Measurements from ENCODE around the gene CCDC69.

Gene CCDC69

DNA sequence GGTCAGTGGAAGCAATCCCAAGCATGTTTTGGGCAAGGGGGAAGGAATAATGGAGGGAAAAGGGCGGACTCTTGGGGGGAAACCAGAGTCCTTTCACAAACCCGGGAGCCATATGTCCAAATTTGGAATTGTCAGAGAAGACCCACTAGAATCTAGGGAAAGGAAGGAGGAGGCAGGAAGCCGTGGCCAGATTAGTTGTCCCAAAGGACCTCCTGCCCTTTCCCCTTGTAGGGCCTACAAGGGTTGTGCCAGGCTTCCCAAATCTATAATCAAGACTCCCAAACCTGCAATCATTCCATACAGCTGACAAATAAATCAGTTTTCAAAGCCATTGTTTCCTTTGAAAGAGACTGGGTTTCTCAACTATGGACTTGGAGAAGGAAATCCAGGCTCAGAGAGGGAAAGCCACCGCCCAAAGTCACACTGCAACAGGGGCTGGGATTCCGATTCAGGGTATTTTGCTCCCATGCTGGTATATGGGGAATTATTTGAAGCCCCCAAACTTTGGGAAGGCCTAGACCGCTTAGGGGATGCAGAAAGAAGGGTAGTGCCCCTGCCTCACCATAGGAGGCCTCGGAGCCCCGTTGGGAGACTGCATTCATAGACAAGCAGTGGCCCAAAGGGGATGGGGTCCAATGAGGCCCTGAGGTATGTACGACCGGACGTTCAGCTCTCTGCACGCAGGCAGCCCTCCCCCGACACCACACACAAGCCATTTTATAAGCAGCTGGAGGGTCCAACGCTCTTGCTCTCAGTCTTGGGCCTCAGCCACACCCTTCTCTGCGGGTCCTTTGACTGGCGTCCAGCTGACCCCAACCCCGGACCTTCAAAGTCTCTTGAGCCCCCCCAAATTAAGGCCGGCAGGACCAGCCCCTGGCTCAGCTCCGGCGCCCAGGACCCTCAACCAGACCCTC lies 67.1 kb downstream of the CCDC69 start:
- Histone ChIP-seq H3K4me3 (ENCODE audit: low read depth in 1 of 2, low read length in 2 of 2) (peak overlapping the region; percentile 65 to 76), H3K36me3 (ENCODE audit: control insufficient read depth in 1 of 2, insufficient read depth in 2 of 2, low read length in 2 of 2) (no peaks in the 10 kb centered on the region), H3K9ac (ENCODE audit: low read depth in 1 of 2, low read length in 2 of 2) (peak overlapping the region; percentile 65 to 71), H3K4me1 (ENCODE audit: control insufficient read depth in 1 of 2, insufficient read depth in 2 of 2, low read length in 2 of 2) (peaks cover 44 to 54% of the 10 kb centered on the region in 2 donors), H3K9me3 (ENCODE audit: control insufficient read depth in 1 of 2, low read length in 2 of 2) (no peaks in the 10 kb centered on the region), H3K27ac (ENCODE audit: low read depth, low read length) (peak overlapping the region; percentile 82), H3K27me3 (ENCODE audit: control insufficient read depth in 1 of 2, insufficient read depth in 2 of 2, low read length in 2 of 2) (no peaks in the 10 kb centered on the region)

DNA sequence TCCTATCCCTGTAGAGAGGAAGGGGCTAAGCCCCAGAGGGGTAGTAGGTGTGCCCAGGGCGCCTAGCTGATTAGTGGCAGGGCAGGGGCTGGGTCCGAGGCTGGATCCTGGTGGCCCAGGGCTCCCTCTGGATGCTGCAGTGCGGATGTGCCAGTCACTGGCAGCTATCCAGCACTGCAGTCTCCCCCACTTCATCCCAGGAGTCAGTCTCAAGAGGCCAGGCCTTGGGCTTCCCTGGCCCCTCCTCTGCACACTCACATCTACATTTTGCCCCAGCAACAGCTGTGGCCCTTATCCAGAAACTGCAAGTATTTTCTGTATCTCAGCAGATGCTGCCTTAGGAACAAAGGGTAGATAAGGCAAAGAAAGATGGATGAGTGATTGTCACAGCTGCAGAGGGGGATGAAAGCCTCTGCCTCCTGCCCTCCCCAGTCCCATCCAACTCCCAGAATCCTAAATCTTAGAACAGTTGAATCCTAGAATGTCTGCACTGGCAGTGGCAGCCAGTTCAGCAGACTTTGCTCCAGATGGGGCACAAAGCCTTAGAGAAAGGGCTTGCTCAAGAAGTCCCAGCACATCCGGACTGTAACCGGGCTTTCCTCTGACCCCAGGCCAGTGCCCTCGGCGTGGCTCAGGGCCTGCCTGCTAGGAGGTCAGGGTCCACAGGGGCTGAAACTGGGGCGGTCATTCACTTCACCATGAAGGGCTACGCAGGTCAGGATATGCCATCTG lies 68.0 kb downstream of the CCDC69 start:
- Histone ChIP-seq H3K4me3 (ENCODE audit: low read depth in 1 of 2, low read length in 2 of 2) (peak overlapping the region; percentile 65 to 76), H3K9me3 (ENCODE audit: control insufficient read depth in 1 of 2, low read length in 2 of 2) (no peaks in the 10 kb centered on the region), H3K27me3 (ENCODE audit: control insufficient read depth in 1 of 2, insufficient read depth in 2 of 2, low read length in 2 of 2) (no peaks in the 10 kb centered on the region), H3K36me3 (ENCODE audit: control insufficient read depth in 1 of 2, insufficient read depth in 2 of 2, low read length in 2 of 2) (no peaks in the 10 kb centered on the region), H3K4me1 (ENCODE audit: control insufficient read depth in 1 of 2, insufficient read depth in 2 of 2, low read length in 2 of 2) (peaks cover 53 to 62% of the 10 kb centered on the region in 2 donors), H3K27ac (ENCODE audit: low read depth, low read length) (peak overlapping the region; percentile 82), H3K9ac (ENCODE audit: low read depth in 1 of 2, low read length in 2 of 2) (peak overlapping the region; percentile 65 to 71)

DNA sequence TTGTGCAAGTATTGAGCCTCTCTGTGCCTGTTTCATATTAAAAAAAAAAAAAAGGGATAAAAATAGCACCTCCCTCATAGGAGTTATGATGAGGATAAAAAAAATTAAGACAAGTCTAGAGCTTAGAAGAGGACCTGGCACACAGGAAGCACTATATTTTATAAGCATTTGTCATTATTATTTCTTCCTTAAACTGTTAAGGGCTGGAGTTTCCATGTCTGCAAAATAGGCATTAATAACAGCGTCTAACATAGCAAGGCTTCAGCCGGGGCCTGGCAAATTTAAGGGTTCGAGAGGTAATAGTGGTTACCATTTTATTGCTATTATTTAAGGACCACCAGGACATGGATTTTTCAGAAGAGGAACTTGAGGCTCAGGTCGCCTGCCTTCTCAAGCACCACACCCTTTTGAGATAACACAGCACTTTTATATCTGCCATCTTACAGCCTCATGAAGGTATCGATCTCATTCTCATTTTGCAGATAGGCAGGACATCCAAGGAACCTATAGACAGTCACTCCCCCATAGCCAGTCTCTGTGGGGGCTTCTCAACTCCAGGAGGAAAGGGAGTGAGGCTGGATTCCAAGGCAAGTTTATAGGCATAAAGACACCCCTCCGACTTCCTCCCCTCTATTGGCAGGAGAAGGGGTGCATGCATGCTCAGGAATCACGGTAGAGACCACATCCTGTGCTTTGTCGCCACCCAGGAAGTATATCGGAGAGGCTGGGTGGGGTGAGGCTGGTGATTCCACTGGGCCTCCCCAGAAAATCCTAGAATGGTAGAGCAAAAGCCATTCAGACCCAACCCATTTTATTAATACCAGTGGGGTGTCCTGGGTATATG lies 68.7 kb downstream of the CCDC69 start:
- peak overlapping the region; percentile 65 to 76 for H3K4me3 ChIP-seq (ENCODE audit: low read depth in 1 of 2, low read length in 2 of 2)
- H3K27me3 ChIP-seq (ENCODE audit: control insufficient read depth in 1 of 2, insufficient read depth in 2 of 2, low read length in 2 of 2), result no peaks in the 10 kb centered on the region
- peaks cover 61 to 70% of the 10 kb centered on the region in 2 donors for H3K4me1 ChIP-seq (ENCODE audit: control insufficient read depth in 1 of 2, insufficient read depth in 2 of 2, low read length in 2 of 2)
- no peaks in the 10 kb centered on the region for H3K36me3 ChIP-seq (ENCODE audit: control insufficient read depth in 1 of 2, insufficient read depth in 2 of 2, low read length in 2 of 2)
- peak overlapping the region; percentile 65 to 71 for H3K9ac ChIP-seq (ENCODE audit: low read depth in 1 of 2, low read length in 2 of 2)
- no peaks in the 10 kb centered on the region for H3K9me3 ChIP-seq (ENCODE audit: control insufficient read depth in 1 of 2, low read length in 2 of 2)
- peak overlapping the region; percentile 26 for H3K27ac ChIP-seq (ENCODE audit: low read depth, low read length)

DNA sequence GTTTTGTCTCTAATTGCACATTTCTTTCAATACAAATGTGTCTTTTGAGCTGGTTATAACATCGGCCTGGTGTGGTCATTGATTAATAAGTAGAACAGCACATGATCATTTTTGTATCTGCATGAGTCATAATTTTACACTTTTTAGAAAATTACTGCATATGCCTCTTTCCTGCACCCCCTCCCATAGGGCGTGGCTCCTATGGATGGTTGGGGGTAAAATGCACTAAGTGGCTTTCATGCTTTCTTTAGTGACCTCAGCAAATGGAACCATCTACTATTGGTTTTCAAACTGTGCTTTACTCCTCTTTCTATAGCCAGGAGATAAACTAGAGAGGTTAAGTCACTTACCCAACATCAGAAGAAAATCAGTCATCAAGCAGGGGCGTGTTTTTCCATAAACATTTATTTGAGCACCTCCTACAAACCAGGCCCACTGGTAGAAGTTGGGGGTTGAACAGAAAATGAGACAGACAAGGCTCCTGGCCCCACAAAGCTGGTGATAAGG lies 70.1 kb downstream of the CCDC69 start:
- no peak overlapping the region for H3K4me3 ChIP-seq (ENCODE audit: low read depth in 1 of 2, low read length in 2 of 2)
- H3K9me3 ChIP-seq (ENCODE audit: control insufficient read depth in 1 of 2, low read length in 2 of 2), result no peaks in the 10 kb centered on the region
- H3K27me3 ChIP-seq (ENCODE audit: control insufficient read depth in 1 of 2, insufficient read depth in 2 of 2, low read length in 2 of 2), result no peaks in the 10 kb centered on the region
- no peak overlapping the region for H3K9ac ChIP-seq (ENCODE audit: low read depth in 1 of 2, low read length in 2 of 2)
- peaks cover 65 to 74% of the 10 kb centered on the region in 2 donors for H3K4me1 ChIP-seq (ENCODE audit: control insufficient read depth in 1 of 2, insufficient read depth in 2 of 2, low read length in 2 of 2)
- no peak overlapping the region for H3K27ac ChIP-seq (ENCODE audit: low read depth, low read length)
- no peaks in the 10 kb centered on the region for H3K36me3 ChIP-seq (ENCODE audit: control insufficient read depth in 1 of 2, insufficient read depth in 2 of 2, low read length in 2 of 2)

DNA sequence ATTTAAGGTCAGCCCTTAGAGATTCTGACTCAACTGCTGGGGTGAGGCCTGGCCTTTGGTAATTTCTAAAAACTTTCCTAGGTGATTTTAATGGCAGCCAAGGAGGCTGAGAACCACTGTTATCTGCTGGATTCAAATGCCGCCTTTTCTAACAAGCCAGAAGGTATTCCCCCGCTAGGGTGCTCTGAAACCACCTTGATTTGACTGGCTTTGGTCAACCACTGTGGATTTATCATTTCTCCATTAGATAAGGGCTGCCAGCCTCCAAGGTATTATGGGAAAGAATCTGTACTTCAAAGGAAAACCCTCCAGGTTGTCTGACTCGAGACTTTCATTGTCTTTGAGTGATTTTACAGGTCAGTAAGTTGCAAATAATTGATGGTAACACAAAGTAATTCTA lies 70.6 kb downstream of the CCDC69 start:
- Histone ChIP-seq H3K9ac (ENCODE audit: low read depth in 1 of 2, low read length in 2 of 2) (no peak overlapping the region), H3K4me1 (ENCODE audit: control insufficient read depth in 1 of 2, insufficient read depth in 2 of 2, low read length in 2 of 2) (peaks cover 67 to 73% of the 10 kb centered on the region in 2 donors)

DNA sequence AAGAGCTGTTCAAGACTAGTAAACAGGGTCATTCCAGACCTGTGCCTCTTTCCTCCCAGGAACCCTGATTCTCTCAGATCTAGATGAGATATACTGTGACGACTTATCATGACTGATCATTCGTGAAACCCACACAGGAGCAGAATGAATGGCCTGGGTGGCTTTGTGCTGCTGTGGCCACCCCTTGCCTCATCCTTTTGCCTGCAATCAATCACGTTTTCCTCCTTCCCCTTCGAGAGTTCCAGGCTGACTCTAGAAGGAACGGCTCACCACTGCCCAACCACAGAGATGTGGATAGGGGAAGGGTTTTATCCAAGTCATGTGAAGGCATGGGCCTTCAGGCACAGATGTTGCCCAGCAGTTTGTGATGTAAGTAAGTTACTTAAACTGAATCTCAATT lies 72.1 kb downstream of the CCDC69 start:
- peaks cover 0 to 5% of the 10 kb centered on the region in 2 donors for H3K36me3 ChIP-seq (ENCODE audit: control insufficient read depth in 1 of 2, insufficient read depth in 2 of 2, low read length in 2 of 2)
- no peaks in the 10 kb centered on the region for H3K27me3 ChIP-seq (ENCODE audit: control insufficient read depth in 1 of 2, insufficient read depth in 2 of 2, low read length in 2 of 2)
- peak overlapping the region; percentile 45 for H3K27ac ChIP-seq (ENCODE audit: low read depth, low read length)
- H3K4me3 ChIP-seq (ENCODE audit: low read depth in 1 of 2, low read length in 2 of 2), result no peak overlapping the region
- H3K9me3 ChIP-seq (ENCODE audit: control insufficient read depth in 1 of 2, low read length in 2 of 2), result no peaks in the 10 kb centered on the region
- peaks cover 60 to 64% of the 10 kb centered on the region in 2 donors for H3K4me1 ChIP-seq (ENCODE audit: control insufficient read depth in 1 of 2, insufficient read depth in 2 of 2, low read length in 2 of 2)
- peak overlapping the region; percentile 18 to 39 for H3K9ac ChIP-seq (ENCODE audit: low read depth in 1 of 2, low read length in 2 of 2)

More for the DNA sequence above, 70.6 kb downstream of the CCDC69 start:
- no peak overlapping the region for H3K4me3 ChIP-seq (ENCODE audit: low read depth in 1 of 2, low read length in 2 of 2)
- no peaks in the 10 kb centered on the region for H3K9me3 ChIP-seq (ENCODE audit: control insufficient read depth in 1 of 2, low read length in 2 of 2)
- H3K27ac ChIP-seq (ENCODE audit: low read depth, low read length), result no peak overlapping the region
- no peaks in the 10 kb centered on the region for H3K36me3 ChIP-seq (ENCODE audit: control insufficient read depth in 1 of 2, insufficient read depth in 2 of 2, low read length in 2 of 2)
- H3K27me3 ChIP-seq (ENCODE audit: control insufficient read depth in 1 of 2, insufficient read depth in 2 of 2, low read length in 2 of 2), result no peaks in the 10 kb centered on the region

DNA sequence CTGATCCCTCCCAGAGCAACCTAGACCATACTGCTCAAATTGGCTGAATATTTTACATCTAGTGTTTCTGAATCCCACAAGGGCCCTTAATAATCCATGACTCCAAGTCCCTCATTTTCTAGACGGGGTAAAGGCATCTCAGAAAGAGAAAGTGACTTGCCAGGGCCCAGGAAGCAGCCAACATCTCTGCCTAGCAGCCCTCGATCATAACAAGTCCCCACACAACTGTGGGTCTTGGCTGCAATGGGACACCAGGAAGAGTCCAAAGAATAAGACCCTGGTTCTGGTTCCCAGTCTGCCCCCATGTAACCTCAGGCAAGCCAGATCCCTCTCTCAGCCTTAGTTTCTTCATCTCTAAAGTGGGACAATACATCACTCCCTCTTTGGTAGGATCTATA lies 72.6 kb downstream of the CCDC69 start:
- H3K9me3 ChIP-seq (ENCODE audit: control insufficient read depth in 1 of 2, low read length in 2 of 2), result no peaks in the 10 kb centered on the region
- H3K27me3 ChIP-seq (ENCODE audit: control insufficient read depth in 1 of 2, insufficient read depth in 2 of 2, low read length in 2 of 2), result no peaks in the 10 kb centered on the region
- peak overlapping the region in 1 of 2 donors; percentile 7 for H3K4me3 ChIP-seq (ENCODE audit: low read depth in 1 of 2, low read length in 2 of 2)
- H3K27ac ChIP-seq (ENCODE audit: low read depth, low read length), result peak overlapping the region; percentile 45
- H3K9ac ChIP-seq (ENCODE audit: low read depth in 1 of 2, low read length in 2 of 2), result peak overlapping the region in 1 of 2 donors; percentile 18
- H3K36me3 ChIP-seq (ENCODE audit: control insufficient read depth in 1 of 2, insufficient read depth in 2 of 2, low read length in 2 of 2), result peaks cover 0 to 5% of the 10 kb centered on the region in 2 donors
- H3K4me1 ChIP-seq (ENCODE audit: control insufficient read depth in 1 of 2, insufficient read depth in 2 of 2, low read length in 2 of 2), result peaks cover 55 to 62% of the 10 kb centered on the region in 2 donors

DNA sequence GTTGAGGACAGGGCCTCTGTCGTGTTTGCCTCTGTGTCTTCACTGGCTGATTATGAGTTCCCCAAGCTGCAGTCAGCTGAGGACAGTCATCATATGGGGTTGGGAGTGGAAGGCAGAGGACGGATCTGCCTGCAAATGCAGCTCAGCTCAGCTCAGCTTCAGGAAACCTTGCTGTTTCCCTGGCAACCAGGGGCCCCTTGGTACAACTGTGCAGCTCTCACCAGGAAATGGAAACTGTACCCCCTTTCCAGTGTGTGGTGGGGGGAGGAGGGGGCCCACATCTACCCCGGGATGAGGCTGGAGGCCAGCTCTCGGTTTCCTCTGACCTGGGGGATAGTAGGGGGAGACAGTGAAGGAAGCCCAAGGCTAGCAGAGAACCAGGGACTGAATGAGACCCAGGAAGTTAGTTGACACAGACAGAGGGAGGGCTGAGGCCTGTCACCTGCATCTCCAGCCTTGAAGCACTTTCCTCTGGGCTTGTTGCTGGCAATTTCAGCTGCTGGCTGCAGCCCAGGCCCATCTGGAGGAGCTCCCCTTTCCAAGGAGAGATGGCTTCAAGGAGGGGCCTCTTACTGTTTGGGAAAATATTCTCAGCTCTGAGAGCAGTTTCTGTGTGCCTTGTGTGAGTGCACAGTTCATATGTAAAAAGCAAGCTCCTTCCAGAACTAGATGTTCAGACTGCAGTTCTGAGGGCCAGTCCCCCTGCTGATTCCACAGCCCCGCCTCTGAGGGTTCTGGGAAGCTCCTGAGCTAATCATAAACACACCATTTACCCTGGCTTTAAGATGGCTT lies 73.2 kb downstream of the CCDC69 start:
- no peak overlapping the region for H3K4me3 ChIP-seq (ENCODE audit: low read depth in 1 of 2, low read length in 2 of 2)
- H3K4me1 ChIP-seq (ENCODE audit: control insufficient read depth in 1 of 2, insufficient read depth in 2 of 2, low read length in 2 of 2), result peaks cover 49 to 62% of the 10 kb centered on the region in 2 donors
- H3K27ac ChIP-seq (ENCODE audit: low read depth, low read length), result peak overlapping the region; percentile 47
- H3K36me3 ChIP-seq (ENCODE audit: control insufficient read depth in 1 of 2, insufficient read depth in 2 of 2, low read length in 2 of 2), result peaks cover 0 to 5% of the 10 kb centered on the region in 2 donors
- no peaks in the 10 kb centered on the region for H3K27me3 ChIP-seq (ENCODE audit: control insufficient read depth in 1 of 2, insufficient read depth in 2 of 2, low read length in 2 of 2)
- H3K9ac ChIP-seq (ENCODE audit: low read depth in 1 of 2, low read length in 2 of 2), result peak overlapping the region; percentile 18 to 27
- no peaks in the 10 kb centered on the region for H3K9me3 ChIP-seq (ENCODE audit: control insufficient read depth in 1 of 2, low read length in 2 of 2)

DNA sequence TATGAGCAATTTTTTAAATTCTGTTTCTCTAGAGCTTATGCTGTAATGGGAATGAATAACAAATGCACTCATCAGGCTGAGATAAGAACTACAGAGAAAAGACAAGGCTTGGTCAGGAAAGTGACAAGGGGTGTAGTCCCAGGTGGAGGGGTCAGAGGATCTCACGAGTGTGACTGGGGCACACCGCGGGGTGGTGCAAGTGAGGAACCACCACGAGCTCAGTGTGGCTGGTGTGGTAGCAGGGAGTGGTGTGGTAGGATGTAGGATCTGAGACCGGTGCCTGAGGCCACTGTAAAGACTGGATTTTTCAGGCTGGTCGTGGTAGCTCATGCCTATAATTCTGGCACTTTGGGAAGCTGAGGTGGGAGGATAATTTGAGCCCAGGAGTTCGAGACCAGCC lies 75.3 kb downstream of the CCDC69 start:
- Histone ChIP-seq H3K9ac (ENCODE audit: low read depth in 1 of 2, low read length in 2 of 2) (no peak overlapping the region), H3K4me3 (ENCODE audit: low read depth in 1 of 2, low read length in 2 of 2) (no peak overlapping the region), H3K36me3 (ENCODE audit: control insufficient read depth in 1 of 2, insufficient read depth in 2 of 2, low read length in 2 of 2) (peaks cover 0 to 6% of the 10 kb centered on the region in 2 donors), H3K9me3 (ENCODE audit: control insufficient read depth in 1 of 2, low read length in 2 of 2) (no peaks in the 10 kb centered on the region), H3K4me1 (ENCODE audit: control insufficient read depth in 1 of 2, insufficient read depth in 2 of 2, low read length in 2 of 2) (peaks cover 38 to 56% of the 10 kb centered on the region in 2 donors), H3K27ac (ENCODE audit: low read depth, low read length) (no peak overlapping the region), H3K27me3 (ENCODE audit: control insufficient read depth in 1 of 2, insufficient read depth in 2 of 2, low read length in 2 of 2) (no peaks in the 10 kb centered on the region)

All from duodenal mucosa (tissue), 2 donors.